Small intestine (tissue), 7 donors: ENCODE data around the gene LYRM4. TPM values are rescaled to one million over a fixed set of nuclear protein-coding genes. Genes with fewer than 3 reads are reported as not detected.

ENCODE experiments used
- DNase-seq, 2 donors: peaks; one replicate each; pipeline versions ENCODE4 v3.0.0 to v3.0.0-alpha.2; 2013
- FAIRE-seq: peaks from 2 replicates; lab custom pipeline; 2012; peaks lifted over from hg19 to GRCh38; lab: Jason Lieb, UNC
- H3K27ac ChIP-seq, 3 donors: one replicate each; pipeline ENCODE4 v1.5.1; 2013; ENCODE audit warnings: low read length in 2 of 3, mild to moderate bottlenecking in 2 of 3, control low read depth in 1 of 3, inconsistent platforms in 1 of 3, low read depth in 1 of 3, moderate library complexity in 1 of 3
- H3K27me3 ChIP-seq, 3 donors: one replicate each; pipeline ENCODE4 v1.6.1; 2013; ENCODE audit warnings: low read length in 3 of 3, inconsistent platforms in 1 of 3; ENCODE audit not compliant: control insufficient read depth in 3 of 3, insufficient read depth in 3 of 3
- H3K36me3 ChIP-seq, 3 donors: one replicate each; pipeline ENCODE4 v1.6.1; 2013; ENCODE audit warnings: low read length in 3 of 3, inconsistent platforms in 1 of 3, low read depth in 1 of 3, mild to moderate bottlenecking in 1 of 3, moderate library complexity in 1 of 3; ENCODE audit not compliant: control insufficient read depth in 3 of 3, insufficient read depth in 2 of 3
- H3K4me1 ChIP-seq, 3 donors: one replicate each; pipeline ENCODE4 v1.6.1; 2013; ENCODE audit warnings: low read length in 2 of 3, inconsistent platforms in 1 of 3, low read depth in 1 of 3, mild to moderate bottlenecking in 1 of 3, moderate library complexity in 1 of 3; ENCODE audit not compliant: control insufficient read depth in 3 of 3, insufficient read depth in 2 of 3
- H3K4me3 ChIP-seq, 3 donors: one replicate each; pipeline ENCODE4 v1.5.1; 2013; ENCODE audit warnings: low read length in 3 of 3, control low read depth in 1 of 3, inconsistent platforms in 1 of 3, low read depth in 1 of 3, mild to moderate bottlenecking in 1 of 3, moderate library complexity in 1 of 3
- H3K9me3 ChIP-seq, 2 donors: one replicate each; pipeline ENCODE4 v1.6.1; 2013; ENCODE audit warnings: low read depth in 1 of 2, low read length in 1 of 2; ENCODE audit not compliant: control insufficient read depth in 2 of 2, insufficient read depth in 1 of 2
- WGBS, 3 donors: extraction: QIAGEN DNeasy Blood & Tissue Kit; methylation state at CpG; one replicate each; pipeline ENCODE4 v1.1.7; 2013; 5-methylcytosine and 5-hydroxymethylcytosine counted together
- polyA plus RNA-seq, 4 donors: library from polyadenylated mRNA; stranded (reverse) in 3 of 4; unstranded in 1 of 4; fragments of 200-250 nt in 3 of 4; fragments of 120-200 nt in 1 of 4; gene quantifications; one replicate each; pipeline versions ENCODE4 v1.2.1 to v1.2.3, GENCODE V29; 2013
- donor health status: healthy with polysubstance abuse.
- donor health status: control.
- donor health status: control.
- donor health status: Bipolar disorder and iron deficiency.
- donor health status: healthy.

The LYRM4 gene
- polyA plus RNA-seq, 4 donors, result 6.5 to 20.5 (median 14.3) TPM

DNA sequence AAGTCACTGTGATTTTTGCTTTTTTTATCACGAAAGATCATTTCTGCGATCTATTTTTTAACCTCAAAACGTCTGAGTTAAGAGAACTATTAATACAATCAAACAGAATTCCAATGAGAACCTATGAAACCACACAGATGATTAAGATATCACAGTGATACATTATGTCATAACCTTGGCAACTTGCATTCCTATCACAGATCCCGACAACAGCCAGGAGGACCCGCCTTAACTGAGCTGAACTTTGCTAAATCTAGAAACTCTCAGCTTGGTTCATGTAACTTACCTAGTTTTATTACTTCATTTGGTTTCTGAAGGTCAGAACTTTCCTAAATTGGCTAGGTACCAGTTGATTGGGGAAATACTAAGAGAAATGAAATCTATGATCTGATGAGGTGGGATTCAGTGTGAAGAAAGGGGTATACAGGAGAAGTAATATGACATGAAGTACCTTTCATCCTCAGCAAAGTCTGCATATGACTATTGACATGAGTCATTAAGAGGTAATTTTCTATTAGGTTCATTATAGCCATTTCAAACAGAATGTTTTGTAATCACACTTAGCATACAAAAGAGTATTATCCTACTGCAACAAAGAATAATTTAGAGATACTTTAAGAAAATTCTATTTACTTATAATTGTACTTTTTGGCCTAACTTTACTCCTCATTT lies 11.2 kb downstream of the LYRM4 start:
- H3K27ac ChIP-seq, result no peak overlapping the region
- no peaks in the 10 kb centered on the region for H3K27me3 ChIP-seq
- FAIRE-seq (no peak), DNase-seq (no peak)
- no peaks in the 10 kb centered on the region for H3K9me3 ChIP-seq
- H3K36me3 ChIP-seq, result peaks cover 0 to 12% (median 0%) of the 10 kb centered on the region in 3 donors
- no peaks in the 10 kb centered on the region for H3K4me1 ChIP-seq
- no peak overlapping the region for H3K4me3 ChIP-seq
- WGBS, 3 donors, result 73 to 81% (median 74%) methylated on average over 5 of the region's 5 CpGs

DNA sequence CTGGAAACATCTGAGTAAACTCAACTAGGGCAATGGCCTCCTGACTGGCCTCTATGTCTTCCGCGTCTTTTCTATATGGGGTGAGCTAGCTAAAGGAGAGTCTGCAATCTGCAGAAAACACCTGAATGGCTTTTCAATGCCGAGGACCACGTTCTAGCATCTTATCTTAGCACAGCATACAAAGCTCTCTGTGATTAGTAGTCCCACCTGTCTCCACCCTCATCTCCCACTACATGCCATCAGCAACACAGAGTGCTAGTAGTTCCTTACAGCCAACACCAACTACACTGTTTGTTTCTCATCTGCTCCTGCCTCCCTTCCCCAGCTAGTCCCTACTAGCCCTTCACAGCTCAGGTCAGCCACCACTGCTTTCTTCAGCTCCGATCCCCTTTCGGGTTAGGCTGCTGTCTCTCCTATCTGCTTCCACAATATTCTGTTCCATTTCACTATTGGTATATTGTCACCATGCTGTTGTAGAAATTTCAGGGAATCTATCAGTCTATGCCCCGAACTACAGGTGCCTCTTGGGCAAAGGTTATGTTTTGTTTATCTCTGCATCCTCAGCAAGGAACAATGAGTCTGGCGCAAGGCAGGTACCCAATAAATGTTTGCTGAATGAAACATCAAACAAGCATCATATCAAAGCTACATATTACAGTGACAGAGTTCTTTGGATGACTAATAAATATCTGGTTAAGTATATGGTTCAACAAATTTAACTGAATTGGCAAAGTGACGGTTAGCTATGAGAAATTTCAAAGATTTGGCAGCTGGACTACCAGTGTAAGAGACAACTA lies 12.2 kb downstream of the LYRM4 start:
- Histone ChIP-seq H3K4me1 (no peaks in the 10 kb centered on the region), H3K36me3 (peaks cover 0 to 13% (median 0%) of the 10 kb centered on the region in 3 donors), H3K27me3 (no peaks in the 10 kb centered on the region), H3K9me3 (no peaks in the 10 kb centered on the region), H3K4me3 (no peak overlapping the region), H3K27ac (no peak overlapping the region)
- DNase-seq, result no peak
- FAIRE-seq, result no peak
- 65 to 76% (median 70%) methylated on average over 9 of the region's 9 CpGs for WGBS, 3 donors

DNA sequence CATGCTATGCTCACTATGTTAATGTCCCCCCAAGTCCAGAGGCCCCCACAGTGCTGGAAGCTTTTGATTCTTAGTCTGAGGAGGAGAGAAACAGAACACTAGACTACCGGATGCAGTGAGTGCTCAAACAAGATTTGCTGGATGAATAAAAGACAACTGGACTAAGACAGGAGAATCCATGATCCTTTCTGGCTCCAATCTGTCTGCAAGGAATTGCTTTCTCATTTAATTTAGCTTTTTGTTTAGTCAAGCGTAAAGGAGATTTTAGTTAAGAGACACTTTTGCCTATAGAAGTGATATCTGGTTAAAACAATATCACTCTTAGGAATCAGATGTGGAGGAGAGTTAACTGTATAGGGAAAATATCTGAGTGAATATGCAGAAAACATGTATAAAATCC lies 13.5 kb downstream of the LYRM4 start:
- FAIRE-seq, result no peak
- Histone ChIP-seq H3K9me3 (no peaks in the 10 kb centered on the region), H3K27me3 (no peaks in the 10 kb centered on the region), H3K36me3 (peaks cover 0 to 18% (median 0%) of the 10 kb centered on the region in 3 donors), H3K4me1 (no peaks in the 10 kb centered on the region), H3K4me3 (no peak overlapping the region), H3K27ac (no peak overlapping the region)
- DNase-seq, result no peak
- 94 to 100% (median 95%) methylated on average over 2 of the region's 2 CpGs for WGBS, 3 donors

DNA sequence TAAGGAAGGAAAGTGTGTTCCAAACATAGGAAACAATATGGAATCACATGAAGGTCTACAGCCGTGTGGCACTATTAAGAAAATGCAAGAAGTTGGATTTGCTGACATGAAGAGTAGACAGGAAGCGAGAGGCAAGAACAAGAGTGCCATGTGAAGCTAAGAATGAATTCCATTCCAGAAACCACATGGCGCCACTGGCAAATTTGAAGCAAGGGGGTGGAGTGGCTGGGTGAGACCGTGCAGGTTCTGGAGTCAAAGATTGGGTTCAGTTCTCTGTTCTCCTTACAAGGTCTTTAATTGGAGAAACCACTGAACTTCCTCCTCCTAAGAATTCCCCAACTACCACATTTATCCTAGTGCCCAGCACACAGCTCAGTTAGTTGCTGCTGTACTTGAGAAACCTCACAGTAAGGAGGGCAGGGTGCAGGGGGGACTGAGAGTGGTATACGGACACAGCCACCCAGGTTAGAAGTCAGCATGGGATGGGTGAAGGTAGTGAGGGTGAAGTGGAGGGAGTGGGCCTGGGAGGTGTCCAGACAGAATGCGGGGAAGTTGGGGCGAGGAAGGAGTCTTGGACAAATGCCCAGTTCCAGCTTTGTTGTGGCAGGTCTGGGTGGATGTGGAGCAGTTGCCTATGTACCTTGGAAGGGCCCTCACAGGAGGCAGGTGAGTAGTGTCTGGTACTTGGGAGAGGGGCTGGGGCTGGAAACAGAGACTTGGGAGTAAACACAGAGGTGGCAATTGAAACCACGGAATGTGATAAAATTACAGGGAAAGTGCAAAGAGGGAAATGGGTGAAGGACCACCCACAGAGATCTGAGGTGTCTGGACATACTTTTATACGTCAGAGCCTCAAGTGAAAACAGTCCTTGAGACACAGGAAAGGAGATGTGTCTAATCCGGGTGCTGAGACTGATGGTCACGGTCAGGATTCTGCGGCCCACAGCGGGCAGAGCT lies 14.3 kb downstream of the LYRM4 start:
- 86 to 87% (median 86%) methylated on average over 13 of the region's 13 CpGs for WGBS, 3 donors
- FAIRE-seq (no peak), DNase-seq (no peak)
- Histone ChIP-seq H3K27ac (no peak overlapping the region), H3K4me1 (no peaks in the 10 kb centered on the region), H3K9me3 (no peaks in the 10 kb centered on the region), H3K27me3 (no peaks in the 10 kb centered on the region), H3K4me3 (no peak overlapping the region), H3K36me3 (peaks cover 0 to 16% (median 0%) of the 10 kb centered on the region in 3 donors)

DNA sequence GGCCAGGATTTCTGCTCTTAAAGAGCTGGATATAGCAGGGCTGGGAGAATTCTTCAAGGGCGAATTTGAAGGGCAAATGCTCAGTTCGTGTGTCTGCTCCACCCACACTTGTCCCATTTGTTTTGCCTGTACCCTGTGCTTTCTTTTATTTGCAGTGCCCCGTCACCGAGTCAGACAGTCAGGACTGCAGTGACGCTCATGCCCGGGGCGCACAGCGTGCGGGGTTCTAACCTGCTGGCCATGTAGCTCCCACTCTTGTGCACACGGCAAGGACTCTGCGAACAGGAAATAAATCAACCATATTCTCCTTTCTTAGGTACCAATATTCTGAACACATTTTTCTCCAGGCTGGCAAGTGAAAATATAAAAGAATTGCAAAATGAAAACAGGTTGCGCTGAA lies 17.7 kb downstream of the LYRM4 start:
- no peaks in the 10 kb centered on the region for H3K4me1 ChIP-seq
- DNase-seq (no peak), FAIRE-seq (no peak)
- no peaks in the 10 kb centered on the region for H3K9me3 ChIP-seq
- no peak overlapping the region for H3K27ac ChIP-seq
- WGBS, 3 donors, result 87 to 93% (median 89%) methylated on average over 12 of the region's 12 CpGs
- no peaks in the 10 kb centered on the region for H3K27me3 ChIP-seq
- no peak overlapping the region for H3K4me3 ChIP-seq
- peaks cover 0 to 25% (median 0%) of the 10 kb centered on the region in 3 donors for H3K36me3 ChIP-seq

DNA sequence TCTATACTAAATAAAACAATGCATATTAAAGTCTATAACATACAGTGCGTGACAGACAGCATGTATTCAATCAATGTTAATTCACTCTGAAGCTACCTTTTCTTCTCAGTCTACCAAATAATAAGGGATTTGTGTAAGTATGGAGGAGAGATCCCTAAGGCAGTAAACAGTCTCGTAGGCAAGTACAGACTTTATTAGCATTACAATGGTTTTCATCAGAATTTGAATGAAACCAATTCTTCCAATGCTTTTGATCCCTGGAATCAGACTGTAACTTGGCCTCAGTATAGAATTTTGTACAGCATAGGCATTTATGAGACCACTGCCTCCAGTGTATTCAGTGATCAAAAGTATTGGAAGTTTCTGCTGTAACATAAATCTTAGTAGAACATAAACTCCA lies 19.5 kb downstream of the LYRM4 start:
- no peaks in the 10 kb centered on the region for H3K4me1 ChIP-seq
- no peak for FAIRE-seq
- H3K4me3 ChIP-seq, result no peak overlapping the region
- peaks cover 0 to 29% (median 0%) of the 10 kb centered on the region in 3 donors for H3K36me3 ChIP-seq
- no peaks in the 10 kb centered on the region for H3K9me3 ChIP-seq
- no peak overlapping the region for H3K27ac ChIP-seq
- no peaks in the 10 kb centered on the region for H3K27me3 ChIP-seq
- 91 to 95% (median 92%) methylated on average over 2 of the region's 2 CpGs for WGBS, 3 donors
- no peak for DNase-seq

DNA sequence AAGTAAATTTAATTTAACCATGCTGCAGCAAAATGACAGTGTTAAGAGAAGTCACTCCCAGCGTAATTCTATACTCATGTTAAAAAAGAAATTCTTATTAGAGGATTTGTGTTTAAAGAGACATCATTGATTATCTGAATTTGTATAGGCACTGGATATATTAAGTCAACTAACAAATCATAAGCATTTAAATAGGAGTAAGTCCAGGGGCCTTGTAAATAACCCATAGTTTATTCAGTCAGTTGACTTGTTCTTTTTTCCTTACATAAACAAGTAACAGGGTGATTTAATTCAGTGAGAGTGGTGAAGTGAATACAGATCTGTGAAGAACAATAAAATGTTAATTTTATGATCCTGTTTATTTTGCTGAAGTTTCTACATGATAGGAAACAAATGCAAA lies 22.4 kb downstream of the LYRM4 start:
- Histone ChIP-seq H3K36me3 (peaks cover 0 to 25% (median 0%) of the 10 kb centered on the region in 3 donors), H3K27ac (no peak overlapping the region), H3K4me1 (no peaks in the 10 kb centered on the region), H3K9me3 (no peaks in the 10 kb centered on the region), H3K4me3 (no peak overlapping the region), H3K27me3 (no peaks in the 10 kb centered on the region)
- WGBS, 3 donors, result 93 to 100% (median 94%) methylated on average over 1 of the region's 1 CpG
- FAIRE-seq (no peak), DNase-seq (no peak)

DNA sequence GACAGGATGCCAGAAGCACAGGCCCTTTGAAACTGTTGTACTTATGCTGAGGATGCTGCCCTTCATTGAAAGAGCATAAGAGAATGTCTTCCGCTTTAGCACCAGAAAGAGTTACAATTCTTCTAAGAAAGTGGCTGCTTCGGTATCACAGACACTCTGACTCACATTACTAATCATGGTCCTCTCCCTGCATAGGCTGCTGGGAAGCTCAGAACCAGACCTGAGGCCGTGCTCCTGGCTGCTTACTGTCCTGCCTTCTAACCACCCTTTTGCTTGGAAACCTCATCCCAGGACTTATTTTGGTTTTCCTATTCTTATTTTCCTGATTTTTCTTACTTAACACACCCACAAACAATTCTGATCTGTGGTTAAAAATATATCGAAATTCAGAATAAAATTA lies 22.9 kb downstream of the LYRM4 start:
- DNase-seq (no peak), FAIRE-seq (no peak)
- 87 to 96% (median 93%) methylated on average over 4 of the region's 4 CpGs for whole genome bisulfite sequencing, 3 donors
- no peaks in the 10 kb centered on the region for H3K4me1 ChIP-seq
- no peak overlapping the region for H3K4me3 ChIP-seq
- H3K36me3 ChIP-seq, result peaks cover 0 to 22% (median 0%) of the 10 kb centered on the region in 3 donors
- H3K27ac ChIP-seq, result no peak overlapping the region
- H3K9me3 ChIP-seq, result no peaks in the 10 kb centered on the region
- H3K27me3 ChIP-seq, result no peaks in the 10 kb centered on the region
